ENCODE measurements around the gene OAF. TPM values are rescaled to one million over a fixed set of nuclear protein-coding genes. Genes with fewer than 3 reads are reported as not detected.
"Not testable (repeated sequence)": the region's sequence is repeated elsewhere in the genome, so short reads cannot be mapped to it uniquely, and the experiment has no call there.

The OAF gene
- total and polyA plus RNA-seq, 2 of the 8 experiments (the other 6 are each of a cell fraction or from before 2014, with no cell fraction given) = 1.3 to 1.5 TPM

GRCh38 chr11:120273956-120274355 is 63.1 kb downstream of the OAF start:
- H3K79me1 ChIP-seq (ENCODE audit: low read depth, low read length); H3K4me3 ChIP-seq (ENCODE audit: extremely low read depth in 1 of 4, insufficient read depth in 2 of 4, low read depth in 3 of 4, low read length in 4 of 4); H3K14ac ChIP-seq (ENCODE audit: insufficient read length); H3K27me3 ChIP-seq (replicated peaks in 1 of 4; ENCODE audit: control insufficient read depth in 3 of 4, extremely low read depth in 1 of 4, insufficient read depth in 3 of 4, low read length in 3 of 4); H3K36me3 ChIP-seq (ENCODE audit: control insufficient read depth in 2 of 4, insufficient read depth in 4 of 4, low read length in 3 of 4); H4K5ac ChIP-seq (ENCODE audit: insufficient read length, low read depth, low read length); POLR2A ChIA-PET (ENCODE audit: partially characterized antibody); H3K23ac ChIP-seq (ENCODE audit: insufficient read length); H4K8ac ChIP-seq (ENCODE audit: extremely low read depth, insufficient read depth, low read length); H4K91ac ChIP-seq (replicated peaks; ENCODE audit: insufficient read length, low read length); H3K27ac ChIP-seq (ENCODE audit: low read depth, low read length); H2AK5ac ChIP-seq (ENCODE audit: low read depth, low read length); H2AFZ ChIP-seq (ENCODE audit: low read length); H2BK12ac ChIP-seq (ENCODE audit: low read depth, low read length); H3K4ac ChIP-seq (replicated peaks; ENCODE audit: insufficient read length, low read depth, low read length); H2BK20ac ChIP-seq (ENCODE audit: low read length); DNase-seq (ENCODE audit: low read depth in 1 of 2, low spot score in 2 of 2); H3K23me2 ChIP-seq (ENCODE audit: low read depth, low read length); H2BK120ac ChIP-seq (replicated peaks; ENCODE audit: low read depth, low read length); H3K4me2 ChIP-seq (ENCODE audit: insufficient read depth in 1 of 2, low read depth in 2 of 2, low read length in 2 of 2); H3K9me3 ChIP-seq (ENCODE audit: insufficient read depth in 2 of 2, low read depth in 1 of 2, low read length in 1 of 2); H2BK15ac ChIP-seq (ENCODE audit: low read length); H4K20me1 ChIP-seq (replicated peaks in 1 of 2; ENCODE audit: control insufficient read depth in 1 of 2, insufficient read depth in 2 of 2, low read length in 2 of 2); H3K79me2 ChIP-seq (ENCODE audit: control insufficient read depth in 1 of 2, insufficient read depth in 2 of 2, low read length in 2 of 2); FAIRE-seq; H3K4me1 ChIP-seq (replicated peaks in 1 of 4; ENCODE audit: control insufficient read depth in 3 of 4, insufficient read depth in 4 of 4, low read length in 3 of 4); H3K18ac ChIP-seq (ENCODE audit: extremely low read depth, low read length); H2BK5ac ChIP-seq (ENCODE audit: low read depth, low read length); H3K9ac ChIP-seq (replicated peaks in 1 of 4; ENCODE audit: extremely low read depth in 1 of 4, low read depth in 3 of 4, low read length in 3 of 4); H3K56ac ChIP-seq (replicated peaks; ENCODE audit: insufficient read length, low read depth, low read length): not testable (repeated sequence)
- CTCF ChIA-PET (ENCODE audit: partially characterized antibody) = interaction anchor here (1.6 to 5.9 kb wide), 3 partner anchors 26 to 39 kb away, joined by 5 to 25 read pairs (median 22); no protein-coding TSS in a partner anchor
- 81% methylated on average over 1 of the region's 2 CpGs; no CpG with 5 or more reads in 1 of the 2 experiments for WGBS, 2 experiments (ENCODE audit: extremely low coverage in 1 of 2, insufficient coverage in 1 of 2, insufficient read length in 1 of 2, insufficient replicate concordance in 2 of 2, low coverage in 1 of 2, low lambda C conversion rate in 2 of 2, missing lambda C conversion rate in 1 of 2)

Data from H1 (cell line).